Choroid plexus epithelial cell (primary cell): ENCODE data around the gene ZNF200.
A peak's percentile ranks its signal among the peaks of the same experiment; 100 is the strongest.

Source experiments
- DNase-seq: peaks from one replicate; pipeline ENCODE4 v3.0.0-alpha.2; 2010; ENCODE audit warnings: low read depth
- H3K4me3 ChIP-seq: 2 replicates; pipeline ENCODE4 v1.5.1; 2011; ENCODE audit warnings: low read depth, mild to moderate bottlenecking, control low read depth, low read length, moderate library complexity
- TF ChIP-seq, protein P1 (sequence below): conservative IDR thresholded peaks from 2 replicates; pipeline ENCODE4 v1.5.1; 2011; ENCODE audit warnings: low read depth, mild to moderate bottlenecking, control low read depth, inconsistent platforms, low read length, moderate library complexity

The ZNF200 gene

DNA sequence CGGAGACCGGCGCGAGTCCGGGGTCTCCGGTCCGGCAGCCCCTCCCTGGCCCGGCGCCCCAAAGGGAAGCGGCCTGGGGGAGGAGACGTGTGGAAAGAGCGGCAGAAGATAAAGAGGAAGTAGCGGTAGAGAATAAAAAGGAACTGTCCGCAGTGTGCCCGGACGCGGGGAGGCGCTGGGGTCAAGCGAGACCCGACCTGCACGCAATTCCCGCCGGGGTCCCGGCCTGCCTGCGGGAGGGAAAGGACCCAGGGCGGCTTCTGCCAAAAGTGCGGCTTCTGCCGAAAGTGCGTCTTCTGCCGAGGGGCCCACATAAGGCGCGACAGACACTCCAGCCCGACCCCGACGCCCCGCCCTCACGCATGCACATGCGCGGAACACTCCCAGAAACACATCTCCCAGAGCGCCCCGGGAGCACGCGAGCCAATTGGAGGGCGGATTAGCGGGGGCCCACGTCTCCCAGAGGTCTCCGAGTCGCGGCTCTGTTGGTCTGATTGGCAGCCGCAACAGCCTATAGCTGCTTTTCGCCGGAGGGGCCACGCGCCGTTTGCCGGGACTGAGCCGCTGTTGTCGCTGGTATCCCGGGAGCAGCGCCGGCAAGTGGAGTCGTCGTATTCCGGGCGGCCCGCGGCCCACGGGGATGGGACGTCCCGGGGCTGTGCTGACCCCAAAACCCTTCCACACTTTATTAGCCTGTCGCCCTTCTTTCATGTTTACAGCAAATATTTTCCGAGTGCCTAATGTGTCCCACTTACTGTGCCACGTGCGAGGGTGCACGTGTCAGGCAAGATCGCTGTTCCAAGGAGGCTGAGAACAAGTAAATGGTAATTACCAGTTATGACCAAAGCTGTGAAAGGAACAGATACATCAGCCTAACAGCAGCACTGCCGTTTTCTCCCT lies 29.4 kb upstream of the ZNF200 start:
- TF ChIP-seq, protein P1, sequence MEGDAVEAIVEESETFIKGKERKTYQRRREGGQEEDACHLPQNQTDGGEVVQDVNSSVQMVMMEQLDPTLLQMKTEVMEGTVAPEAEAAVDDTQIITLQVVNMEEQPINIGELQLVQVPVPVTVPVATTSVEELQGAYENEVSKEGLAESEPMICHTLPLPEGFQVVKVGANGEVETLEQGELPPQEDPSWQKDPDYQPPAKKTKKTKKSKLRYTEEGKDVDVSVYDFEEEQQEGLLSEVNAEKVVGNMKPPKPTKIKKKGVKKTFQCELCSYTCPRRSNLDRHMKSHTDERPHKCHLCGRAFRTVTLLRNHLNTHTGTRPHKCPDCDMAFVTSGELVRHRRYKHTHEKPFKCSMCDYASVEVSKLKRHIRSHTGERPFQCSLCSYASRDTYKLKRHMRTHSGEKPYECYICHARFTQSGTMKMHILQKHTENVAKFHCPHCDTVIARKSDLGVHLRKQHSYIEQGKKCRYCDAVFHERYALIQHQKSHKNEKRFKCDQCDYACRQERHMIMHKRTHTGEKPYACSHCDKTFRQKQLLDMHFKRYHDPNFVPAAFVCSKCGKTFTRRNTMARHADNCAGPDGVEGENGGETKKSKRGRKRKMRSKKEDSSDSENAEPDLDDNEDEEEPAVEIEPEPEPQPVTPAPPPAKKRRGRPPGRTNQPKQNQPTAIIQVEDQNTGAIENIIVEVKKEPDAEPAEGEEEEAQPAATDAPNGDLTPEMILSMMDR: peak; percentile 39
- DNase-seq: peak; percentile 98
- H3K4me3 ChIP-seq: peak overlapping the region; percentile 84

DNA sequence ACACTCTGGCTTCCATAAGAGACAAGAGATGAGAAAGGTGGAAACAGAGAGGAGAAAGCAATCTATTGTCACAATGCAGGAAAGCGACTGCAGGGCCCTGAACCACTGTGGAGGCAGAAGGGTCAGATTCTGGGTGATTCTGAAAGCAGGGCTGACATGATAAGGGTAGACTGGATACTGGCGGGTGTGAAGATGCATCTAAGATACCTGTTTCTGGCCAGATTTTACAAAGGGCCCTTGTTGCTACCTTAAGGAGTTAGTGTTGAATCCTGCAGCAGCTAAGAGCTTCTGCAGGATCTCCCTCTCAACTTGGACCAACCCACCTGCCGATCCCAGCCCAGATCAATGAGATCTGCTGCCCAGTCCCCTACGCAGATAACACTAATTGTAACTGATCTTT lies 27.6 kb upstream of the ZNF200 start:
- TF ChIP-seq, protein P1: no peak
- H3K4me3 ChIP-seq: no peak overlapping the region
- no peak for DNase-seq

DNA sequence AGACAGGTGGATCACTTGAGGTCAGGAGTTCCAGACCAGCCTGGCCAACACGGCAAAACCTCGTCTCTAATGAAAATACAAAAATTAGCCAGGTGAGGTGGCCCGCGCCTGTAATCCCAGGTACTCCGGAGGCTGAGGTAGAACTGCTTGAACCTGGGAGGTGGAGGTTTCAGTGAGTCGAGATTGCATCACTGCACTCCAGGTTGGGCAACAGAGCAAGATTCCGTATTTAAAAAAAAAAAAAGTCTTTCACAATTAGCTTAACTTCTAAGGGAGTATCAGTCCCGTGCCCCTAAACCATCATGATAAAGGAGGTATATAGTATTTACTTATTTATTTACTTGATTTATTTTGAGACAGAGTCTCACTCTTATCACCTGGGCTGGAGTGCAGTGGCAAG lies 24.9 kb upstream of the ZNF200 start:
- no peak for DNase-seq
- H3K4me3 ChIP-seq: no peak overlapping the region
- TF ChIP-seq, protein P1: no peak

DNA sequence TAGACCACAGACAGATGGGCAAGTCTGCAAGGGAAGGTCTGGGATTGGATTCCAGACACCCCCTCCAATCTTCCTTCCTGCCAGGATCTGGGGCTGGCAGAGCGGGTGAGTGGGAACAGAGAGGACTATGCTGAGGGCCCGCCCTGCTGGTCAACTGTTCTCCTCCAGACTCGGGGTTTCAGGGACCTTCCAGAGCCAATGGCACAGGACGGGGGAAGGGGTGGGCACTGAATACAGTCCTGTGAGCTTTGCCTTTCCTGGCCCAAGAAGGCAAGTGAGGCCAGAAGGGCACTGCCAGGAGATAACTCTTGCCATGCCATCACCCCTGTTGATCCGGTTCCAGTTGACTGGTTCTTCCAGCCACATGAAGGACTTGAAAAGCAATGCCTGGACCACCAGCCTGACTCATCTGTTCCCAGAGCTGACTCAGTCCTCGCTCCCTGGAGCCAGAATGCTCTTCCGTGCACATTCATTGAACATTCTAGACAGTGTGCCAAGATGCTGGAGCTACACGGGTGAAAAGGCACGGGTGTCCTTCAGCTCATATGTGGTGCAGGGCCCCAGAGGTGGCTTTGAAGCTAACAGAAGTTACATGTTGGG lies 22.0 kb upstream of the ZNF200 start:
- TF ChIP-seq, protein P1: no peak
- DNase-seq: peak; percentile 7
- H3K4me3 ChIP-seq: no peak overlapping the region

DNA sequence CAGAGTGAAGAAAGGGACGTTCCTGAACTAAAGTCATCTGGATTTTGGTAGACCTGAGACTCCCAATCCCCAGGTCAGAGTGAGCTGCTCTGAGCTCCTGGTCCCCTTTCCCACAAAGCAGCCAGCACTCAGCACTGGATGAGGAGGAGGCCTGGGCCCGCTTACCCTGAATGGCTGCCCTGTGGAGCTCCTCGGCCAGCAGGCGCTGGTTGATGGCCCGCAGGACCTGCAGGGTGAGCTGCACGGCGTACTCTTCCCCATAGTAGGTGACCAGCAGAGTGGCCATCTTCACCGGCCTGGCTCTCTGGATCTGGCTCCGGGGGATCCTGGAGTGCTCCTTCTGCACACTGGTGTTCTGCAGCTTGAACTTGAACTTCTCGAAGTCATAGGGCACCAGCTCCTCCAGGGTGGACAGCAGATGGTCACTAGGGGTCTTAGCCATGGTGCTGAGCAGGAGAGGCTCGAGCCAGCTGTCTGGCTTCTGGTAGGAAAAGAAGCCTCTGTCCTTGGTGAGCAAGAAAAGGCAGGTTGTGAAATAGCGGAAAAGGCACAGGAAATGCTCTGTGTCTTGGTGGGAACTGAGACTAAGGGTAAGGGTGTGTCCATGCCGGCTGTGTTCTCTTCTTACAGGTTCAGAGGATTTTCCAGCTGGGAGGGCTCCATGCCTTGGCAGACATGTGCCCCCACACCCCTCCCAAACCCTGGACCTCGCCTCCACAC lies 21.3 kb upstream of the ZNF200 start, which contains the start of gene MEFV:
Gene MEFV, minus strand, starts transcription at position 488 of the 720 bp plus-strand sequence. Its CDS starts 46 bp downstream, at position 442.
- H3K4me3 ChIP-seq: no peak within 1 kb of the TSS
- DNase-seq: peak; percentile 28
- TF ChIP-seq, protein P1: no peak

DNA sequence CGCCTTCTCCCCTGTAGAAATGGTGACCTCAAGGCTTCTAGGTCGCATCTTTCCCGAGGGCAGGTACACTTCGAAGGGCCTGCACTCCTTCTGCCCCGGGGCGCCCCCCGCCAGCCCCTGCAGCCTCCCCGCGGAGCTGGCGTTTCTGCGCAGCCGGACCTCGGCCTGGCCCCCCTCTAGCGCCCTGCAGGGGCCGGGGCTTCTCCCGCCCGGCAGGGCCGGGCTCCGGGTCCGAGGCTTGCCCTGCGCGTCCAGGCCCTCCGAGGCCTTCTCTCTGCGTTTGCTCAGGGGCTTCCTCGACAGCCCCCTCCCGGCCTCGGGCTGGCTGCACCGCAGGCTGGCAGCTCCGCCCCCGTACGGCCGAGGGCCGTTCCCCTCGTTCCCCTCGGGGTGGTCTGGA lies 19.4 kb upstream of the ZNF200 start:
- DNase-seq: no peak
- TF ChIP-seq, protein P1: no peak
- no peak overlapping the region for H3K4me3 ChIP-seq
